Measurements from ENCODE around the gene S100A14. TPM values are rescaled to one million over a fixed set of nuclear protein-coding genes. Genes with fewer than 3 reads are reported as not detected.

Gene S100A14
- not detected for total RNA-seq

DNA sequence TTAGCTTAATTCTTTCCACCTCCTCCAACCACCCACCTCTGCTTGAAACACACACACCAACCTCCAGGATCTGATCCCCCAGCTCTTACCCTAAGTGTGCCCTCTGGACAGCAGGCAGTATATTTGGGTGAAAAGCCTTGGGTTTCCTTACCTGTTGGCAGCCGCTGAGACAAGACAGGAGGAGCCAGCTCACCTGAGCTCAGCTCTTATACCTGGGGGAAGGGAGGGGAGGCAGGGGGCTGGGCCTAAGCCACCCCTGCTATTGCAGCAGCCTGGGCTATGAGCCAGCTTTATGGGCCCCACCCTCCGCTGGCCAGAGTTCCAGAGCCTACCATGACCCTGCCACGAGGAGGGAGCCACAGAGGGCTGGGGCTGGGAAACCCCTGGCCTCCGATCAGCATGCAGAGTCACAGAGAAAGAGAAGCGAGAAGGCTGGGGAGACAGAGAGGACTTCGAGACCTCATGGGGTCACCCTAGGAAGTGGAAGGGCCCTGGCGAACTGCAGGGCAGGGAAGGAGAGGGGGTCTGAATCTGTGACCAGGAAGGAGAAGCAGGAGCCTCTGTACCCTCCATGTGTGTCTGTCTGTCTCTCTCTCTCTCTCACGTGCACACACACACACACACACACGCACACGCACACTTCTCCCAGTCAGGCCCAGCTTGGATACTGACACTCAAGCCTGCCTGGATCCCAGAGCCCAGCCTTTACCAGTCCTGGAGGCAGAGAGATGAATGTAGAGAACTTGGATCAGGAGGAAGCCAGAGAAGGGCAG lies at the start of gene S100A14:
S100A14 (minus strand) TSS at position 182 of the 773 bp plus-strand sequence. CDS start 467 bp downstream, outside the sequence.
- DNase-seq (ENCODE audit: low spot score in 2 of 2) (no peak), FAIRE-seq (no peak)

DNA sequence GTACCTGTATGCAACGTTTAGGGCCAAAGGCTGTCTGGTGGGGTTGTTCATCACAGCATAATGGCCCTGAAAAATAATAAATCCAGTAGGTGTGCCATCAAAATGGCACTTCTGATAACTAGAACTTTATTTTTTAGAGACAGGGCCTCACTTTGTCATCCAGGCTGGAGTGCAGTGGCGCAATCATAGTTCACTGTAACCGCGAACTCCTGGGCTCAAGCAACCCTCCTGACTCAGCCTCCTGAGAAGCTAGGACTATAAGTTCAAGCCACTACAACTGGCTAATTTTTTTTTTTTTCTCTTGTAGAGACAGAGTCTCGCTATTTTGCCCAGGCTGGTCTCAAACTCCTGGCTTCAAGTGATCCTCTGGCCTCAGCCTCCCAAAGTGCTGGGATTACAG lies 47.1 kb upstream of the S100A14 start:
- FAIRE-seq (no peak), DNase-seq (ENCODE audit: low spot score in 2 of 2) (no peak)

GRCh38 chr1:153662269-153662668 lies 46.1 kb upstream of the S100A14 start:
- no peak for FAIRE-seq

DNA sequence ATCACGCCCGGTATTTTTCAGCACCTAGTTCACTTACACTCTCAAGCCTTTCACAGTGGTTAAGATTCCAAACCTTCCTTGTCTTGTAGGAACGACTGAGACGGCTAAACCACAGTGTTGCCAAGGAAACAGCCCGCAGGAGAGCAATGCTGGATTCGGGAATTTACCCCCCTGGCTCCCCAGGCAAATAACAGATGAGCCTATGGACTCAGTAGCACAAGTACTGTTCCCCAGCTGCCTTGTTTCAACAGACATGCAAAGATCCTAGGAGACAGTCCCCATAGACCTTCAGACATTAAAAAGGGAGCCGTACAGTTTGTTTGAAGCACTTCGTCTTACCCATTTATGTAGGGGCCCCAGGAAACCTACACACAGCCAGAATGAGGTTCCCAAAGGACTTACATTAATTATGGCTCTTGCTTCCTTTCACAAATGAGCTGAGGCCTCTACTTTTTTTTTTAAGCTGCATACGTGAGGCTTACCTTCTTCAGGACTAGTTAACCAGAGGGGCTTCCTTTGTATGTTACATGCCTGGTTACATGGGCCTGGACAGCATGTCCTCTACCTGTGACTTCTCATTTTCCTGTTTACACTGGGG lies 45.1 kb upstream of the S100A14 start:
- no peak for FAIRE-seq
- DNase-seq (ENCODE audit: low spot score in 2 of 2) = no peak

More at GRCh38 chr1:153662269-153662668, 46.1 kb upstream of the S100A14 start:
- DNase-seq (ENCODE audit: low spot score in 2 of 2) = no peak

DNA sequence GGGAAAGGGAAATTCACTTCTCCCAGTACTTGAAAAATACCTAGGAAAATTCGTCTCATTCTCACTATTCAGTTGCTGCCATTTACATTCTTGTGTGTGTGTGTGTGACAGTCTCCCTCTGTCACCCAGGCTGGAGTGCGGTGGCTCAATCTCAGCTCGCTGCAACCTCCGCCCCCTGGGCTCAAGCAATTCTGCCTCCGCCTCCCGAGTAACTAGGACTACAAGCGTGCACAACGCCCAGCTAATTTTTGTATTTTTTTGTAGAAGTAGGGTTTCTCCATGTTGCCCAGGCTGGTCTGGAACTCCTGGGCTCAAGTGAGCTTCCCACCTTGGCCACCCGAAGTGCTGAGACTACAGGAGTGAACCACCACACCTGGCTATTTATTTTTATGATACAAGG lies 43.5 kb upstream of the S100A14 start:
- DNase-seq (ENCODE audit: low spot score in 2 of 2) (no peak), FAIRE-seq (no peak)

GRCh38 chr1:153659175-153659534 lies 43.0 kb upstream of the S100A14 start:
- DNase-seq (ENCODE audit: low spot score in 2 of 2) (no peak), FAIRE-seq (no peak)

- DNase-seq (ENCODE audit: low spot score in 2 of 2) (peak; percentile 79 to 88), FAIRE-seq (no peak)
These were observed 42.5 kb upstream of the S100A14 start, which contains the start of gene SNAPIN for GRCh38 chr1:153658400-153659174. SNAPIN (plus strand) TSS chr1:153658703; CDS start chr1:153658744, 41 bp downstream.

- DNase-seq (ENCODE audit: low spot score in 2 of 2) (no peak), FAIRE-seq (no peak)
These were observed 39.2 kb upstream of the S100A14 start for GRCh38 chr1:153655333-153655732.

- FAIRE-seq (no peak), DNase-seq (ENCODE audit: low spot score in 2 of 2) (no peak)
These were observed 36.8 kb upstream of the S100A14 start for GRCh38 chr1:153652805-153653500.

GRCh38 chr1:153651771-153652170 lies 35.6 kb upstream of the S100A14 start:
- DNase-seq (ENCODE audit: low spot score in 2 of 2) = no peak
- FAIRE-seq = no peak

DNA sequence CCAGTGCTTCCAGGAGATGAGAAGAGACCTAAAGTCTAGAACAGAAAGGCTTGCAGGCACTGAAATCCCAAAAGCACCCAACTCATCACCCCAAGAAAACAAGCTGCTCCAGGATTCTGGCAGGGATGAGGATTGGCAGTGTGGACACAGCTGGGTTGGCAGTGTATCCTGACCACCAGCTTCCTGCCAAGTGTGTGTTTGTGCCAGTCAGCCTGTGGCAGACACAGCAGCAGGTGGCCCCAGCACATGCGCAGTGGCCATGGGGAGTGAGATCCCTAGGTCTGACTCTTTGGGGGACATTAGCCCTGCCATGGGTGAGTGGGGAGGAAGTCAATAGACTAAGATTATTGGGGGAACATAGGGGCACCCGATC lies 33.7 kb upstream of the S100A14 start:
- peak; percentile 46 to 55 for DNase-seq (ENCODE audit: low spot score in 2 of 2)
- no peak for FAIRE-seq

DNA sequence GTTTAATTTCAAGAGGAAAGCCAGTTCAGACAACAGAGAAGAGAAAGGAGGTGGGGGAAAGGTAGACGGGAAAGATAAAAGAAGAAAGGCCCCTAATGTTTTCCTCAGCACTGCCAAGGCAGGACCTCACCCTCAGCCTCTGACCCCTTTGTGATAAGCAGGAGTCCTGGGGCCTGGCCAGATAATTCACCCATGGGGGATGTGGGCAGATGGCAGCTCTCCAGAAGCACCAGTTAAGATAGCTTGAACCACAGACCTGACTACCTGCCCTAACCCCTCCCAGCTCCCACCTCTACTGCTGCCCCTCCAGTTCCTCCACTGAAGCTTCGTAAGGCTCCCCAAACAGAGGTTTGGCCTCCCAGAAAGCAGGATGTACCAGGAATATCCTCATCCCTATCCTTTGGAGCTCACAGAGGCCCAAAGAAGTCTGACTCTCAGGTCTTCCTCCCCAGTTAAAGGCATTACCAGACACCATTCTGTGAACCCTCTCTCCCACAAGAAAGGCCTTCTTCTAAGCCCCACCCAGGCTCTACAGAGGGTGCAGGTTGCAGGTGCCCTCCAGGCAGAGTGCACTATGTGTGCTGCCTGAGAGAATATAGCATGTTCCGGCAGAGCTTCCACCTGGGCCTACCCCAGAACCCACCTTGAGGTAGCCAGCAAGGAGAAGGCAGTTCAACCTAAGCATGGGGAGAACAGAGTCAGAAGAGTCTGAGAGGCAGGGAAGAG lies 33.2 kb upstream of the S100A14 start:
- FAIRE-seq = no peak
- no peak for DNase-seq (ENCODE audit: low spot score in 2 of 2)

DNA sequence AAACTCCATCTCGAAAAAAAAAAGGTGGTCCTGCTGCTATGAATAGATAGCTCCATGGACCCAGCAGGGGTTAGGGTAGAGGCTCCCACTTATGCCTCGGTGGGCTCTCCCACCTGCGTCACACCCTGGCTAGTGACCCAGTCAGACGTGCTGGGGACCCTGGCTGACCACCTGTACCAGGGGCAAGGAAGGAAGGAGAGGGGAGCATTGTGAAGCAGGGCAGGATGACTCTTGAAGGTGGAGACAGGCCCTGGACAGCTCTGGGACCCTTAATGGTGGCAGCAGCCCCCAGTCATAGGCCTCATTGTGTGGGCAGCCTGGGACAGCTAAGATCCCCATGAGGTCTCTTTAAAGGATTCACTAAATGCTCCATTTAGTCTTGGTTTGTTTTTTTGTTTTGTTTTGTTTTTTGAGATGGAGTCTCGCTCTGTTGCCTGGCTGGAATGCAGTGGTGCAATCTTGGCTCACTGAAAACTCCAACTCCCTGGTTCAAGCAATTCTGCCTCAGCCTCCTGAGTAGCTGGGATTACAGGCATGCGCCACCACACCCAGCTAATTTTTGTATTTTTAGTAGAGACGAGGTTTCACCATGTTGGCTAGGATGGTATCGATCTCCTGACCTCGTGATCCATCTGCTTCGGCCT lies 32.0 kb upstream of the S100A14 start:
- FAIRE-seq (no peak), DNase-seq (ENCODE audit: low spot score in 2 of 2) (no peak)

GRCh38 chr1:153647346-153647714 lies 31.2 kb upstream of the S100A14 start:
- FAIRE-seq (no peak), DNase-seq (ENCODE audit: low spot score in 2 of 2) (no peak)

DNA sequence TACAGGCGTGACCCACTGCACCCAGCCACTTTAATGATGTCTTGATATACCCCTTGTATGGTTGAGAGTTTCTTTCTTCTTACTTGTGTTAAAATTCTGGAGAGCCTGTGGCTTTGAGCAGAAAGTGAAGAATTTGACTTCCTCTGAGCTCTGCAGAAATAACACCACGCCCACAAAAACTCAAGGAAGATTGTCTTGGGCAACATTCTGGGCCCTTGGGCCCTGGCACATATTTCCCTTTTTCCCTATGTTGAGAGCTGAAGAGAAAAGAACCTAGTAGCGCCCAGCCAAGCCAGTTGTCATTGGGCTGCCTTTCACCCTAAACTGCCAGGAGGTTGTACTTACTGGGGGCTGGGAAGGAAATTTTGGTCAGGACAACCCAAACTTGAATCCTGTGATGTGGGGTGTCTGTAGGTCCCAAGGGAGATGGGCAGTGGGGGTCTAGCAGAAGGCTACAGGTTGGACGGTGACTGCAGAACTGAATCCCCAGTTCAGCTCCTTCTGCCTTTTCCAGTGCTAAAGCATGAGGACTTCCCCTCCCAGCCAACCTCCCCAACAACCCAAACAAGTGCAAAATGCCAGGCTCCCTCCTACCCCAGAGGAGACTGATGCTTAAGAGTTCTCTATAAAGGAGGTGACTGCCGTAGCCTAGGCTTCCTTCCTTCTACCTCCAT lies 30.7 kb upstream of the S100A14 start:
- FAIRE-seq = no peak

DNA sequence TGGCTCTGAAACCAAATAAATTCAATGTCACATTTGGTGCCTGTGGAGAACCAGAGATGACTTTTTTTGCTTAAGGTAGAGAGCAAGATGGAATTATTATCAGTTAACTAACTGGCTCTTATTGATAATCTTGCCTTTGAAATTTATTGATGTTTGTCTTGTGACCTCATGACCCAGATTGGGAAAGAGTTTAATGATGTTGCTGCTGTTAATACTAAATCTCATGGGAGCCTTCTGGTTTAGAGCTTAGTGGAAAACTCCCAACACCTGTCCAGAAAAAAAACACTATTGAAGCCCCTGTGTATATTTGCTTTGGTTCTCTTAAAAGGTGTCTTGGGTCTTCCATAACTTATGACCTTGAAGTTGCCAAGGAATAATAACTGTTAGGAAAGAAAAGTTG lies 27.7 kb upstream of the S100A14 start:
- FAIRE-seq (no peak), DNase-seq (ENCODE audit: low spot score in 2 of 2) (no peak)

More for the DNA sequence above, 30.7 kb upstream of the S100A14 start:
- no peak for DNase-seq (ENCODE audit: low spot score in 2 of 2)

DNA sequence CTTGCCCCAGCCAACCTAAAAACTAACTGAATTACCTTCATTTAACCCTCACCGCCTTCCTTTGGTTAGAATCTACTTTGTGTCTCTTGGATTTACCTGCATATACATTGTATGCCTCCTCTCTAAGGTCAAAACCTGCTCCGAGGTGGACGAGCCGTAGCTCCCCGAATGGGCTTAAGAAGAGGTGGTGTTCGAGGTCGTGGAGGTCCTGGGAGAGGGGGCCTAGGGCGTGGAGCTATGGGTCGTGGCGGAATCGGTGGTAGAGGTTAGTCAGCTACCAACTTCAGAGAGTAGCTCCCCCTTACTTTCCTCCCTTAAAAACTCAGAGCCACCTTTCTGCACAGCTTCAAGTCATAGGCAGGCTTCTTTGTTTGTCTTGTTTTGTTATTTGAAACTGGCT lies 27.0 kb upstream of the S100A14 start:
- DNase-seq (ENCODE audit: low spot score in 2 of 2) (no peak), FAIRE-seq (no peak)

- FAIRE-seq = no peak
- no peak for DNase-seq (ENCODE audit: low spot score in 2 of 2)
These were observed 26.0 kb upstream of the S100A14 start for GRCh38 chr1:153642161-153642560.

GRCh38 chr1:153640861-153641260 lies 24.7 kb upstream of the S100A14 start:
- no peak for FAIRE-seq
- DNase-seq (ENCODE audit: low spot score in 2 of 2) = no peak

Data from frontal cortex (tissue), 4 donors.